NCI-H510A treated with DMSO at 0.1 percent for 48 hours (cell line): ENCODE results near the gene REG4.
"Not testable (repeated sequence)": the region's sequence is repeated elsewhere in the genome, so short reads cannot be mapped to it uniquely, and the experiment has no call there.

Experiments
- DNase-seq: peaks from one replicate; lab custom pipeline; 2025; lab: John Stamatoyannopoulos, UW

REG4 gene

DNA sequence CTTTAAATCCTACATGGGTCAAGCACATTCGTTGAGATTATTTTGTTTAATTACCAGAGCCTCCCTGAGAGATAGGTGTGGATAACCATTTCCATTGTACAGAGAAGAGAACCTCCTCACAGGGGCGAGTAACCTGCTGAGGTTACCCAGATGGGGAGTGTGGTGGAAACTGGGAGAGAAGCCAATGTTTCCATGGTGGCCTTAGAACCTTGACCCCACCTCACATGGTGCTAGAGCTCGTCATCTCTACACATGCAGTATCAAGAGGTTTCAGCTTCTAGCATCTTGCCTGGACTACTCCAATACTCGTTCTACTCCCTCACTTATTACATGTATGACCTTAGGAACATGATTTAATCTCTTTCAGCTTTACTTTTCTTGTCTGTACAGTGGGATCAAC, 4.8 kb downstream of the REG4 start:
- DNase-seq: no peak

DNA sequence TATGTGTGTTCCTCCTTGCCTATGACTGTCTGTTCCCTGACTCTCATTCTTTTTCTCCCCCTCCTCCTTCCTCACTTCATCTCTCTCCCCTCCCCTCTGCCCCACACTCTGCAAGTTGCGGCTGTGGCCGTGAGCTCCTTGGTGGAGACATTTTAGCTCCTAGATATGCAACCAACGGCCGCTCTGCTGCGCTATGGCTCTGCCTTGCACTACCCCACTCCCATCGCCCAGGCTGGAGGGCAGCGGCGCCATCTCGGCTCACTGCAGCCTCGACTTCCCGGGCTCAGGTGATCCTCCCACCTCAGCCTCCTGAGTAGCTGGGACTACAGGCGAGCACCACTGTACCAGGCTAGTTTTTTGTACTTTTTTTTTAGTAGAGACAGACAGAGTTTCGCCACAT, 5.5 kb downstream of the REG4 start:
- no peak for DNase-seq

DNA sequence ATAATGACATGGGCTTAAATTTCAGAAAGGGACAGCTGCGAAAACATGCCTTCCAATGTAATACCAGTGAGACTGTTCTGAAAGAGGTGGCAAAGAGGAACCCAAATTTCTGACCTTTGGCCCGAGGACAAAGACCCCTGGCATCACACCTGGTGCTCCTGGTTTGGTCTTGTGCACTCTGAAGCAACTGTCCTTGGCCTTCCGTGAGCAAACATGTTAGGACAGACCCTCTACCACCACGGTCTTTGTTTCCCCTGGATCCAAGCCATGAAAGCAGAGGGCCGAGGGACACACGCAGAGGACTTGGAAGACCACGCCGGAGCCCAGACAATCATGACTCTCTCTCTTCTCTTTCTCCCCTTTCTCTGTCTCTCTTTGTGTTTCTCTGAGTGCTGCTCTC, 6.0 kb downstream of the REG4 start:
- DNase-seq: no peak

DNA sequence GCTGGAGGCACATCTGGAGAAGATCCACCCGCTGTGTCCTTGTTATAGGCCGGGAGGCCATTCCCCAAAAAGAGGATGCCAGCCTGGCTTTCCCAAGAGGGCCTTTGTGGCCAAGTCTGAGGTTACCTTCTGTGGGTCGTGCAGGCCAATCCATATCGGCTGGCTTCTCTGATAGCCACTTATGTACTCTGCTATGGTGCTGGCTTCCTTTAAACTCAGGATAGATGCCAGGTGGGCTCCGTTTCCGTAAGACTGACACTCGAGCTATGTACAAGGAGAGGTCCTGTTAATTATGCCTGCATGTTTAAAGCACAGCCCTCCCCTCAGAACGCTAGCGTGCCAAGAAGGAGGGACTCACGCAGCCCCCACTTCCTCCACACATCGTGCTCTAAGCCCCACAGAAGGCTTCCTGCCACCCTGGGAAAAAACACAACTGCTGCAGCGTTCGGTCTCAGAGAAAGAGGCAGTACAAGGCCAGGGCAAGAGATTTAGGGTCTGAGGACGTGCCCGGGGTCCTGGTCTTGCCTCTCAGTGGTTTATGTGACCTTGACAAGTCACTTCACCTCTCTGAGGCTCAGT, 11.6 kb downstream of the REG4 start:
- DNase-seq: no peak

GRCh38 chr1:119799003-119799402, 12.3 kb downstream of the REG4 start:
- no peak for DNase-seq

- DNase-seq: no peak
Measured at GRCh38 chr1:119797606-119798005, 13.7 kb downstream of the REG4 start.

- DNase-seq: no peak
Measured at GRCh38 chr1:119797162-119797561, 14.1 kb downstream of the REG4 start.

GRCh38 chr1:119795261-119796200, 15.7 kb downstream of the REG4 start:
- no peak for DNase-seq

DNA sequence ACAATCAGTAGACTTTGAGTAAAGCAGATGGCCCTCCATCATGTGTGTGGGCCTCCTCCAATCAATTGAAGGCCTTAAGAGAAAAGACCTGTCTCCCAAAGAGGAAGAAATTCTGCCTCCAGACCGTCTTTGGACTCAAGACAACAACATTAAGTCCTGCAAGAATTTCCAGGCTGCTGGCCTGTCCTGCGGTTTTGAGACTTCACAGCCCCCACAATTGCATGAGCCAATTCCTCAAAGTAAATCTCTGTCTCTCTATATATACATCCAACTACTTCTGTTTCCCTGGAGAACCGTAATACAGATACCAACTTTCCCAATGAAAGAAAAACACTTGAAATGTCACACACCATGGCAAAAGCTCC, 16.4 kb downstream of the REG4 start:
- DNase-seq: no peak

DNA sequence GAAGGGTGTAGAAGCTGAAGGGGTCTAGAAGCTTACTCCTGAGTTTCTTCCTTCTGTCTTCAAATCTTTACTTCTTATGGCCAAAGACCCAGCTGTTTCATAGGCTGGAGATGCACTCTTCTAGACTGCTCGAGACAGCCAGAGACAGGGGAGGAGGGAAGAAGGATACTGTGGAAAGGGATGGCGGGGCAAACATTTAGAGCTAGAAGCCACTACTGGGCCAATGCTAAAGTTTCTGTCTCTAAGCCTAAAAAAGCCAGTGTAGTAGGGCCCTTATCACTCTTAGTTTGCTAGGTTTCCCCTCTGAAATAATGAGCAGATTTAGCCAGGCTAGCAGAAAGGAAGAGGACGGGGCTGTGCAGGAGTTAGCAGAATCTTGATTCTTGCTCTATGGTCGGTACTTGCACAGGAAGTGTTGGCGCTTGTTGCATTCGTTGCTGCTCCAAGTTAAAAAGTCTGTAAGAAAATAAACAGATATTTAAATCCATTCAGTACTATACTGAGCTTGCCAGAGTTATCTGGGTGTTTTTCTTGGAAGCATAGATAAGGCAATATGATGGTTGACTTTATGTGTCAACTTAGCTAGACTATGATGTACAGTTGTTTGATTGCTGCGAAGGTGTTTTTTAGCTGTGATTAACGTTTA, 16.9 kb downstream of the REG4 start:
- no peak for DNase-seq

DNA sequence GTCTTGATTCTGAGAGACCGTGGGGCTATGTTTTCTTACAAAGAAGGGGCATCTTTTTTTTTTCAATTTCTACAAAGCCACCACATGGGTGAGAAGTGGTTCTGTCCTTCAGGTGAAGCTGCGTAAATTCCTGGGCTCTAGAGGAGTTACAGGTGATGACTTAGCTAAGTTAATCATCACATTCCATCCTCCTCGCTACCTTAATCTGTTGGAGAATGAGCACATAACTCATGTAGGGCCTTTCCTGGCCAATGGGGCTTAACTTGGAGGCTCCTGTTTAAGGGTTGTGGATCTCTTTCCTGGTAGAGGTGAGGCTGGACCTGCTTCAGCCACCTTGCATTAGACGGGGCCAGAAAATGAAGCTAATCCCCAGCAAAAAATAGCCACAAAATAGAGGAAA, 19.9 kb downstream of the REG4 start:
- no peak for DNase-seq

DNA sequence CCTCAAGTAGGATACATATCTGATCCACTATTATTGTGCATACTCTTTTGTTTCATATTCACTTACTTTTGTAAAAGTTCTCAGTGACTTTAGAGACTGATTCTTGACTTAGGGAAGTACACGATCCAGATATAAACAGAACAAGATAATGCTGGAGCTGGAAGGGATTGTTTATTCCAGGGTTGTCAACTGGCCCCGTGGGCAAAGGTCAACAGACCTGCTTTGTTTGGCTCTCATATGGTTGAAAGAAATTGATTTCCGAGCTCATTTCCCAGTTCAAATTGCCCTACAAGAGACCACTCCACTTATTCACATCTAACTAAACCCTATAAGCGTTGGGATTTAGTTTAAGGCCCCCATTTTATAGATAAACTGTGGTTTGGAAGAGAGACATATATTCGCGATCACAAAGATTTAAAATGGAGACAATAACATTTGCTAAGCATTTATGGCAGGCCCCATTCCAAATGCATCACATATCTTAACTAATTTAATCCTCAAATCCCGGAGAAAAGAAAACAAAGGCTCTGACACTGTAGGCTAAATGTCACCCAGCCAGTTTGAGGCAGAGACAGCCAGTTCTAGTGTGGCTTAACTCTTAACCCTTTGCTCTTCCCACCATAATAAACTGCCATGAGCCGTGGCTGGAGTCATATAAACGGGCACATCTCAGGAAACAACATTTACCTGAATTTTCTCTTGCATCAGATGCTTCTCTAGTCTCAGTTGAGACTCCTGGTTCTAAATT, 20.6 kb downstream of the REG4 start:
- DNase-seq: no peak

DNA sequence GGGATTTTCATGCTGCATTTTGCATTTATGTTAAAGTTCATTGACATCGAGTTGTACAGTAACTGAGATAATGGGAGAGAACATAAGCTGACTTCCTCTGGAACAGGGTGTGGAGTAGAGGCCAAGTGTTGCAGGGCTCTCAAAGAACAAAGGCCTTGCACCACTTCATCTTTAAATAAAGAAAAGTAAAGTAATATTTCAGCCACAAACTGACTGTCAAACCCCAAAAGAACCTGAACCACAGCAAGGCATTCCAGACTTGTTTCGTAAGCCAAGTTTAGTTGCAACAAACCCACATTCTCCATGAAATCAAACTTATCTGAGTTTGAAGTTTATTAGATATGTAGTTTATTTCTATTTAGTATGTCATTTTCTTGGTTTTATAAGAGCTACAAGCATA, 23.5 kb downstream of the REG4 start:
- no peak for DNase-seq

DNA sequence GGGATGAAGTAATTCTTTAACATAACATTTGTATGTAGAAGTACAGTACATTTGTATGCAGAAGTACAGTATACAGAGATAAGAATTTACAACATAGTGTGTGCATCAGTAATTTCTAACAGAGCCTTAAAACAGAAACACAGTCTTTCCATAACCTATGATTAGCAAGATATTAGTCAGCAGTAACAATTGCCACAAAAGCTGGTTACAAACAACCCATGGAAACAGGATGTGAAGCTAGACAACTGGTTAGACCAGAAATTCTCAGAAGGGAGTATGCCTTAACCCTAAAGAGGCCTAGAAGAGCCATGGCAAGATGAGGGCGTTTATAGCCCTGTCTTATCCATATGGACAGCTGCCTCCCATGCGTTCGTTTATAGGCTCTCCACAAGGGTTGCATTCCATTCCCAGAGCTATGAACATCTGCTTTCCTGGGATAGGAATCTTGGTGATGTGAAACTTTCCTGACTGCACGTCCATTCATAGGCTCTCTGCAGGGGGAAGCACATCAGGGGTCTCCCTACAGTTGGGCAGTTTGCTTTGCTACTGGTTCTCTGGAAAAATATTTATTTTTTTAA, 24.7 kb downstream of the REG4 start:
- not testable (repeated sequence) for DNase-seq

DNA sequence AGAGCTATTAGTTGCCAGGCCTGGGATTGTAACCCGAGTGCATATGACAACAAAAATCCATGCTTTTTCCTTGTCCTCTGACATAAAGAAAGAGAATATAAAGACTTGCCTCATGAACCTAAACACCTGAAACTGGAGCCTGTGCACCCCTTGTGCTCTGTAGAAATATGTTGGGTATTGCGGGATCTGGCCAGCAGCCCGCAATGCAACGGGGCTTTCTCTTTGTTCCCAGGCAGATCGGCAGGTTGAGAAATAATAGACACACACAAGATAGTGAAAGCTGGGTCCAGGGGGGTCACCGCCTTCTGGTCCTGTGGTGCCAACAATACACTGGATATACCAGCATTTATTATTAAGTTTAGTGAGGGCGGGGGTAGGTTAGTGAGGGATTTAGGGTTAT, 25.2 kb downstream of the REG4 start:
- not testable (repeated sequence) for DNase-seq

GRCh38 chr1:119784191-119784781, 27.0 kb downstream of the REG4 start:
- DNase-seq: no peak

GRCh38 chr1:119783354-119784185, 27.7 kb downstream of the REG4 start:
- no peak for DNase-seq

GRCh38 chr1:119782631-119783325, 28.5 kb downstream of the REG4 start:
- DNase-seq: no peak

DNA sequence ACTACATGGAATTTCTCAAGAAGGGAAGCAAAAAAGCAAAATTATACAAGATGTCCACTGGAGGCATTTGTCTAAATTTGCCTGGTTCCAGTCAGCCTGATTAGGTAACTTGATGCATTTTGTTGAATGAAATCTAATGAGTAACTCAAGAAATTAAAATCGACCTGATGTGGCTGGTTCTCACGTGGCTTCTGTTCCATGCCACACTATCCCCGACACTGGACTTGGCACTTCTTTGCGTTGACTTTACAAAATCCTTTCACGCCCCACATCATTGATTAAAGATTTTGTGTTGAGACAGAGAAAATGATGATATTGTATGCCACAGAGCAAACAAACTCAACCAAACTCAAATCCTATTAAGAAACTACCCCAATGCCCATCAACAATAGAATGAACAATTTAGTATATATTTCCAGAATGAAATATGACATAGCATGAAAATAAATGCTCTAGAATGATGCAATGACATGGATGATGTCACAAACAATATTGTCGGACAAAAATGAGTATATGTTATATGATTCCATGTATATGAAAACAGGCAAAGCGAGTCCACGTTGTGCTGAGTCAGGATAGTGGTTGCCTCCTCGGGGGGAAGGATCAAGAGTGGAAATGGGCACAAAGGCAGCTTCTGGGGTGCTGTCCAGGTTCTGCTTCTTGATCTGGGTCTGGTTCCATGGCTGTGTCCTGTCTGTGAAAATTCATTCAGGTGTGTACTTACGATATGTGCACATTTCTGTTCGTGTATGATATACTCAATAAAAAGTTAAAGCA, 29.6 kb downstream of the REG4 start:
- DNase-seq: no peak
